ENCODE measurements around the gene PISD. TPM values are rescaled to one million over a fixed set of nuclear protein-coding genes. Genes with fewer than 3 reads are reported as not detected.

The PISD gene
- total RNA-seq, 1 donor from 2014 or later, result 44.9 TPM

- DNase-seq (ENCODE audit: low spot score), result no peak
- Mint-ChIP-seq H3K27ac (no peak overlapping the region), H3K36me3 (ENCODE audit: low read depth) (peaks cover 62% of the 10 kb centered on the region), H3K27me3 (ENCODE audit: low read depth) (no peaks in the 10 kb centered on the region), H3K9me3 (no peaks in the 10 kb centered on the region), H3K4me3 (ENCODE audit: low read depth) (no peak overlapping the region), H3K4me1 (ENCODE audit: low read depth) (peaks cover 15% of the 10 kb centered on the region)
- intact Hi-C loops (cut with micrococcal nuclease), result no loop called here
These were observed 43.4 kb downstream of the PISD start for GRCh38 chr22:31618471-31619176.

GRCh38 chr22:31618057-31618456 lies 44.0 kb downstream of the PISD start:
- no peak for DNase-seq (ENCODE audit: low spot score)
- Mint-ChIP-seq H3K36me3 (ENCODE audit: low read depth) (peaks cover 62% of the 10 kb centered on the region), H3K9me3 (no peaks in the 10 kb centered on the region), H3K4me3 (ENCODE audit: low read depth) (no peak overlapping the region), H3K27me3 (ENCODE audit: low read depth) (no peaks in the 10 kb centered on the region), H3K4me1 (ENCODE audit: low read depth) (peaks cover 15% of the 10 kb centered on the region), H3K27ac (no peak overlapping the region)
- intact Hi-C loops (cut with micrococcal nuclease), result no loop called here

GRCh38 chr22:31616315-31616980 lies 45.6 kb downstream of the PISD start:
- peaks cover 15% of the 10 kb centered on the region for H3K4me1 Mint-ChIP-seq (ENCODE audit: low read depth)
- H3K36me3 Mint-ChIP-seq (ENCODE audit: low read depth), result peaks cover 63% of the 10 kb centered on the region
- H3K9me3 Mint-ChIP-seq, result no peaks in the 10 kb centered on the region
- no peaks in the 10 kb centered on the region for H3K27me3 Mint-ChIP-seq (ENCODE audit: low read depth)
- no peak for DNase-seq (ENCODE audit: low spot score)
- peak overlapping the region; percentile 88 for H3K27ac Mint-ChIP-seq
- intact Hi-C loops (cut with micrococcal nuclease), result no loop called here
- H3K4me3 Mint-ChIP-seq (ENCODE audit: low read depth), result no peak overlapping the region

GRCh38 chr22:31615940-31616314 lies 46.1 kb downstream of the PISD start:
- intact Hi-C loops (cut with micrococcal nuclease), result no loop called here
- no peaks in the 10 kb centered on the region for H3K9me3 Mint-ChIP-seq
- H3K36me3 Mint-ChIP-seq (ENCODE audit: low read depth), result peaks cover 64% of the 10 kb centered on the region
- peaks cover 15% of the 10 kb centered on the region for H3K4me1 Mint-ChIP-seq (ENCODE audit: low read depth)
- H3K27me3 Mint-ChIP-seq (ENCODE audit: low read depth), result no peaks in the 10 kb centered on the region
- no peak for DNase-seq (ENCODE audit: low spot score)
- no peak overlapping the region for H3K4me3 Mint-ChIP-seq (ENCODE audit: low read depth)
- H3K27ac Mint-ChIP-seq, result peak overlapping the region; percentile 88

GRCh38 chr22:31615491-31615860 lies 46.5 kb downstream of the PISD start:
- intact Hi-C loops (cut with micrococcal nuclease), result no loop called here
- DNase-seq (ENCODE audit: low spot score), result no peak
- Mint-ChIP-seq H3K36me3 (ENCODE audit: low read depth) (peaks cover 65% of the 10 kb centered on the region), H3K27me3 (ENCODE audit: low read depth) (no peaks in the 10 kb centered on the region), H3K4me1 (ENCODE audit: low read depth) (peaks cover 15% of the 10 kb centered on the region), H3K27ac (peak overlapping the region; percentile 88), H3K9me3 (no peaks in the 10 kb centered on the region), H3K4me3 (ENCODE audit: low read depth) (no peak overlapping the region)

- H3K4me1 Mint-ChIP-seq (ENCODE audit: low read depth), result peaks cover 15% of the 10 kb centered on the region
- peaks cover 67% of the 10 kb centered on the region for H3K36me3 Mint-ChIP-seq (ENCODE audit: low read depth)
- H3K9me3 Mint-ChIP-seq, result no peaks in the 10 kb centered on the region
- H3K27me3 Mint-ChIP-seq (ENCODE audit: low read depth), result no peaks in the 10 kb centered on the region
- peak overlapping the region; percentile 88 for H3K27ac Mint-ChIP-seq
- DNase-seq (ENCODE audit: low spot score), result no peak
- H3K4me3 Mint-ChIP-seq (ENCODE audit: low read depth), result no peak overlapping the region
- intact Hi-C loops (cut with micrococcal nuclease), result no loop called here
These were observed 47.1 kb downstream of the PISD start for GRCh38 chr22:31614781-31615490.

GRCh38 chr22:31613904-31614296 lies 48.1 kb downstream of the PISD start:
- intact Hi-C loops (cut with micrococcal nuclease), result no loop called here
- peaks cover 15% of the 10 kb centered on the region for H3K4me1 Mint-ChIP-seq (ENCODE audit: low read depth)
- H3K36me3 Mint-ChIP-seq (ENCODE audit: low read depth), result peaks cover 68% of the 10 kb centered on the region
- no peaks in the 10 kb centered on the region for H3K9me3 Mint-ChIP-seq
- H3K4me3 Mint-ChIP-seq (ENCODE audit: low read depth), result no peak overlapping the region
- H3K27me3 Mint-ChIP-seq (ENCODE audit: low read depth), result no peaks in the 10 kb centered on the region
- H3K27ac Mint-ChIP-seq, result peak overlapping the region; percentile 36
- no peak for DNase-seq (ENCODE audit: low spot score)

- Mint-ChIP-seq H3K27ac (no peak overlapping the region), H3K27me3 (ENCODE audit: low read depth) (no peaks in the 10 kb centered on the region), H3K36me3 (ENCODE audit: low read depth) (peaks cover 65% of the 10 kb centered on the region), H3K9me3 (no peaks in the 10 kb centered on the region), H3K4me3 (ENCODE audit: low read depth) (no peak overlapping the region), H3K4me1 (ENCODE audit: low read depth) (peaks cover 15% of the 10 kb centered on the region)
- intact Hi-C loops (cut with micrococcal nuclease), result no loop called here
- no peak for DNase-seq (ENCODE audit: low spot score)
These were observed 48.6 kb downstream of the PISD start for GRCh38 chr22:31613286-31613903.

GRCh38 chr22:31612891-31613285 lies 49.1 kb downstream of the PISD start:
- Mint-ChIP-seq H3K27me3 (ENCODE audit: low read depth) (no peaks in the 10 kb centered on the region), H3K36me3 (ENCODE audit: low read depth) (peaks cover 69% of the 10 kb centered on the region), H3K4me1 (ENCODE audit: low read depth) (peaks cover 15% of the 10 kb centered on the region), H3K4me3 (ENCODE audit: low read depth) (no peak overlapping the region), H3K9me3 (no peaks in the 10 kb centered on the region), H3K27ac (no peak overlapping the region)
- intact Hi-C loops (cut with micrococcal nuclease), result no loop called here
- DNase-seq (ENCODE audit: low spot score), result no peak

GRCh38 chr22:31611061-31611760 lies 50.8 kb downstream of the PISD start:
- intact Hi-C loops (cut with micrococcal nuclease), result no loop called here
- Mint-ChIP-seq H3K36me3 (ENCODE audit: low read depth) (peaks cover 63% of the 10 kb centered on the region), H3K9me3 (no peaks in the 10 kb centered on the region), H3K4me1 (ENCODE audit: low read depth) (peaks cover 12% of the 10 kb centered on the region), H3K4me3 (ENCODE audit: low read depth) (no peak overlapping the region), H3K27me3 (ENCODE audit: low read depth) (no peaks in the 10 kb centered on the region), H3K27ac (no peak overlapping the region)
- no peak for DNase-seq (ENCODE audit: low spot score)

GRCh38 chr22:31610611-31611010 lies 51.4 kb downstream of the PISD start:
- H3K9me3 Mint-ChIP-seq, result no peaks in the 10 kb centered on the region
- no peak for DNase-seq (ENCODE audit: low spot score)
- peaks cover 6% of the 10 kb centered on the region for H3K4me1 Mint-ChIP-seq (ENCODE audit: low read depth)
- H3K4me3 Mint-ChIP-seq (ENCODE audit: low read depth), result no peak overlapping the region
- intact Hi-C loops (cut with micrococcal nuclease), result no loop called here
- no peaks in the 10 kb centered on the region for H3K27me3 Mint-ChIP-seq (ENCODE audit: low read depth)
- peaks cover 63% of the 10 kb centered on the region for H3K36me3 Mint-ChIP-seq (ENCODE audit: low read depth)
- no peak overlapping the region for H3K27ac Mint-ChIP-seq

- H3K4me3 Mint-ChIP-seq (ENCODE audit: low read depth), result no peak overlapping the region
- H3K9me3 Mint-ChIP-seq, result no peaks in the 10 kb centered on the region
- no peaks in the 10 kb centered on the region for H3K27me3 Mint-ChIP-seq (ENCODE audit: low read depth)
- no peaks in the 10 kb centered on the region for H3K4me1 Mint-ChIP-seq (ENCODE audit: low read depth)
- no peak overlapping the region for H3K27ac Mint-ChIP-seq
- H3K36me3 Mint-ChIP-seq (ENCODE audit: low read depth), result peaks cover 65% of the 10 kb centered on the region
- intact Hi-C loops (cut with micrococcal nuclease), result no loop called here
- no peak for DNase-seq (ENCODE audit: low spot score)
These were observed 52.3 kb downstream of the PISD start for GRCh38 chr22:31609716-31610115.

Data from activated T-helper 2 cell treated with anti-CD3 and anti-CD28 coated beads, Interferon-gamma antibody, Interleukin-2, Interleukin-4, amounts not matched to agents 10 μg/mL and 5 μg/mL and 100 μg/mL, durations not matched to agents 14 hours and 24 hours and 36 hours (primary cell).